Measurements from ENCODE around the gene B9D2. TPM values are rescaled to one million over a fixed set of nuclear protein-coding genes. Genes with fewer than 3 reads are reported as not detected.

Gene B9D2
- total RNA-seq, 2 donors from 2014 or later: 4.9 to 9.3 TPM

DNA sequence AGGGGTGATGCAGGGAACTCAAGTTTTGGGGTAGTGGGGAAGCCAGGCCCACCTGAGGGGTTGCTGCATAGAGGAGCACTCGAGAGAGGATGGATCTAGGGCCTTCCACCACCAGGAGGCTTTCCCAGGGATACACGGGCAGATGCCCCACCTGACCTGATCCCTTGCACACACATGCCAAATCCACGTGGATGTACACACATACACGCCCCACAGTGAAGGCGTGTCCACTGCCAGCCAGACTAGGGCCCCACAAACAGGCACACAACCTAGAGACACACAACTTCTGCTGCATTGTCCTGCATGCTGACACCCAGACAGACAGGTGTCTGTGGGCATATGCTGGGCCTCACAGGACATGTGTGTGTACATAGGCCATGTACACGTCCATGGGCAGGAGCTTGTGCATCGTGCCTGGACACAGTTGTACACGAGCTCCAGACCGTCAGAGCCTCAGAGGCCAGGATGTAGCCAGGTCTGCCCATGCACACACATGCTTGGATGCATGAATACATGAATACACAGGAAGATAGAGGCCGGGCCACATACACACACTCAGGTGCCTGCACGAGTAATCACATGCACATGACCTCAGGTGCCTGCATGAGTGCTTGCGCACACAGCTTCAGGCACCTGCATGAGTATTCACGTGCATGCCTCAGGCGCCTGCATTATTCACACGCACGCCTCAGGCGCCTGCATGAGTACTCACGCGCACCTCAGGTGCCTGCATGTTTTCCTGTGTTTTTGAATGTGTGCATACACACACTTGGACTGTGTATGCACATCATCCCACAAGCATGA is 45.1 kb downstream of the B9D2 start:
- H3K9me3 Mint-ChIP-seq: no peaks in the 10 kb centered on the region
- DNase-seq (ENCODE audit: low spot score) (no peak), ATAC-seq (no peak)
- H3K4me1 Mint-ChIP-seq (ENCODE audit: low read depth in 2 of 2): peaks cover 31 to 46% of the 10 kb centered on the region in 2 donors
- H3K27me3 Mint-ChIP-seq: no peaks in the 10 kb centered on the region
- no peak overlapping the region for H3K27ac Mint-ChIP-seq
- peaks cover 17% of the 10 kb centered on the region for H3K36me3 Mint-ChIP-seq
- H3K4me3 Mint-ChIP-seq: no peak overlapping the region

DNA sequence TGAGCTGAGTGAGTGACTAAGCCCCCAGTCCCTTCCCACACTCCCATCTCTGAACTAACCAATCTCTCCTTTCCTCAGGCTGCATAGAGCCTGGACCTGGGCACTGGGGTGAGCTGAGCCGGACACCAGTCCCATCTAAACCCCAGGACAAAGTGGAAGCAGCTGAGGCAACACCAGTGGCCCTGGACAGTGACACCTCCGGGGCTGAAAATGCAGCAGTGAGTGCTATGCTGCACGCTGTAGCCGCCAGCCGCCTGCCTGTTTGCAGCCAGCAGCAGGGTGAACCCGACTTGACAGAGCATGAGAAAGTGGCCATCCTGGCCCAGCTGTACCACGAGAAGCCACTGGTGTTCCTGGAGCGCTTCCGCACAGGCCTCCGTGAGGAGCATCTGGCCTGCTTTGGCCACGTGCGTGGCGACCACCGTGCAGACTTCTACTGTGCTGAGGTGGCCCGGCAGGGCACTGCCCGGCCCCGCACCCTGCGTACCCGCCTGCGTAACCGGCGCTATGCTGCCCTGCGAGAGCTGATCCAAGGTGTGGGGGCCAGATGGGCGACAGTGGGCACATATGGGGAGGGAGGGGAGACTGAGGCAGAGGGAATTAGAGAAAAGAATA is 47.5 kb downstream of the B9D2 start:
- no peak for DNase-seq (ENCODE audit: low spot score)
- no peak for ATAC-seq
- Mint-ChIP-seq H3K27me3 (no peaks in the 10 kb centered on the region), H3K4me1 (ENCODE audit: low read depth in 2 of 2) (peaks cover 40 to 43% of the 10 kb centered on the region in 2 donors), H3K4me3 (no peak overlapping the region), H3K27ac (peak overlapping the region; percentile 1 to 30), H3K9me3 (no peaks in the 10 kb centered on the region), H3K36me3 (peaks cover 25% of the 10 kb centered on the region)

DNA sequence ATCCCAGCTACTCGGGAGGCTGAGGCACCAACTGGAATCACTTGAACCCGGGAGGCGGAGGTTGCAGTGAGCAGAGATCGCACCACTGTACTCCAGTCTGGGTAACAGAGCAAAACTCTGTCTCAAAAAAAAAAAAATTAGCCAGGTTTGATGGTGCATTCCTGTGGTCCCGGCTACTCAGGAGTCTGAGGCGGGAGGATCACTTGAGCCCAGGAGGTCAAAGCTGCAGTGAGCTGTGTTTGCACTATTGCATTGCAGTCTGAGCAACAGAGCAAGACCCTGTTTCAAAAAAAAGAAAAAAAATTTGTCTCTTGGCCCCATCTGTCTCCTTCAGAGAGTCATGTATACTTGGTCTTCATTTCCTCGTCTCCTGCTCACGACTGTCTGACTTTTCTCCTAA is 52.3 kb downstream of the B9D2 start:
- peaks cover 57 to 71% of the 10 kb centered on the region in 2 donors for H3K4me1 Mint-ChIP-seq (ENCODE audit: low read depth in 2 of 2)
- H3K27ac Mint-ChIP-seq: peak overlapping the region; percentile 87 to 98
- no peak for DNase-seq (ENCODE audit: low spot score)
- H3K9me3 Mint-ChIP-seq: no peaks in the 10 kb centered on the region
- ATAC-seq: no peak
- H3K36me3 Mint-ChIP-seq: peaks cover 24% of the 10 kb centered on the region
- H3K27me3 Mint-ChIP-seq: no peaks in the 10 kb centered on the region
- peak overlapping the region; percentile 100 for H3K4me3 Mint-ChIP-seq

DNA sequence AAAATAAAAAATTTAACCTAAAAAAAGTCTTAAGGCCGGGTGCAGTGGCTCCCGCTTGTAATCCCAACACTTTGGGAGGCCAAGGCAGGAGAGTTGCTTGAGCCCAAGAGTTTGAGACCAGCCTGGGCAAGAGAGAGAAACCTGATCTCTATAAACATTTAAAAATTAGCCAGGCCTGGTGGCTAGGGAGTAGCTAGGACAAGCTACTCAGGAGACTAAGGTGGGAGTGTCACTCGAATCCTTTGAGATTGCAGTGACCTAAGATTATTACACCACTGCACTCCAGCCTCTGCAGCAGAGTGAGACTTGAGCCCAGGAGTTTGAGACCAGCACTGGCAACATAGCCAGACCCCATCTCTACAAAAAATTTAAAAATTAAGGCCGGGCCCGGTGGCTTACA is 52.9 kb downstream of the B9D2 start:
- H3K4me1 Mint-ChIP-seq (ENCODE audit: low read depth in 2 of 2): peaks cover 55 to 73% of the 10 kb centered on the region in 2 donors

DNA sequence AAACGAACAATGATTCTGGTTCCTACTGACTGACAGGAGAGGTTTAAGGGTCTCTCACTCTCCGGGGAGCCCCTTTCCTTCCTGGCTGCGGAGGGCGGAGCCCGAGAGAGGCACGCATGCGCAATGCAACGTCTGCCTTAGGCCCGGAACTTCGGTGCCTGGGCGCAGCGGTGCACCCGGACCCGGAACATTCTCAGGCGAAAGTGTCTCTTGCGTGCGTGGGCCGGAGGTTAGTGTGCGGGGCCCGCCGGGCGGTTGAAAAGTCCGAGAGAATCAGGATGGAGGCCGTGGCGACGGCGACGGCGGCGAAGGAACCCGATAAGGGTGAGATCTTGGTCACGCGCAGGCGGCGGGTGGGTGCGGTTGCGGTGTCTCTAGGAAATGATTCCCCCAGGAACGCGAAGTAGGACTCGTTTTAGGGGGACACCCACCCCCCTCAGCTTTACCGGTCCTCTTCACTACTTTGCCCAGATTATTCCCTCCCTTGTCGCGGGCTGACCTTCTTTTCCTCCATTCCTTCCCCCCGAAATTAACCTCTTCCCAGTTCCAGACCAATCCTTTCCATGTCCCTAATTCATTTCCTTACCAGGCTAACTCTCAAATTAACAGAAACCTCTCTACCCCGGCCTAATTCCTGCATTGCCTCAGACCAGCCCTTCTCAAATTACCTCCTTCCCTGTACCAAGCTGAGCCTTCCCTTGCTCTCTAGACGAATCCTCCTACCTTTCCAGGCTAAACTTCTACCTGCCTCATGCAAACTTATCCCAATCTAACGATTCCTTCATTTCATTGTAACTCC is 53.7 kb downstream of the B9D2 start, which contains the start of gene CCDC97:
Gene CCDC97 (plus strand): TSS at position 140 of the 799 bp plus-strand sequence. CDS start 139 bp downstream, at position 279.
- H3K4me1 Mint-ChIP-seq (ENCODE audit: low read depth in 2 of 2): peaks cover 57 to 75% of the 10 kb centered on the region in 2 donors
- peaks cover 25% of the 10 kb centered on the region for H3K36me3 Mint-ChIP-seq
- H3K9me3 Mint-ChIP-seq: no peaks in the 10 kb centered on the region
- DNase-seq (ENCODE audit: low spot score) (peak; percentile 93), ATAC-seq (peak; percentile 83 to 87)
- H3K27me3 Mint-ChIP-seq: no peaks in the 10 kb centered on the region
- H3K27ac Mint-ChIP-seq: peak within 1 kb of the TSS; percentile 87 to 98
- peak within 1 kb of the TSS; percentile 100 for H3K4me3 Mint-ChIP-seq

More for the DNA sequence above, 52.9 kb downstream of the B9D2 start:
- no peaks in the 10 kb centered on the region for H3K27me3 Mint-ChIP-seq
- peak overlapping the region; percentile 100 for H3K4me3 Mint-ChIP-seq
- H3K36me3 Mint-ChIP-seq: peaks cover 25% of the 10 kb centered on the region
- H3K9me3 Mint-ChIP-seq: no peaks in the 10 kb centered on the region
- no peak for ATAC-seq
- peak overlapping the region; percentile 87 to 98 for H3K27ac Mint-ChIP-seq
- DNase-seq (ENCODE audit: low spot score): no peak

- H3K27me3 Mint-ChIP-seq: no peaks in the 10 kb centered on the region
- ATAC-seq (no peak), DNase-seq (ENCODE audit: low spot score) (peak; percentile 53)
- H3K4me3 Mint-ChIP-seq: peak overlapping the region; percentile 100
- H3K36me3 Mint-ChIP-seq: peaks cover 25% of the 10 kb centered on the region
- peaks cover 63 to 81% of the 10 kb centered on the region in 2 donors for H3K4me1 Mint-ChIP-seq (ENCODE audit: low read depth in 2 of 2)
- H3K9me3 Mint-ChIP-seq: no peaks in the 10 kb centered on the region
- H3K27ac Mint-ChIP-seq: peak overlapping the region; percentile 87 to 98
Observed at GRCh38 chr19:41309180-41310032, 54.5 kb downstream of the B9D2 start.

- Mint-ChIP-seq H3K9me3 (no peaks in the 10 kb centered on the region), H3K27ac (peak overlapping the region; percentile 87 to 98), H3K27me3 (no peaks in the 10 kb centered on the region), H3K4me3 (peak overlapping the region; percentile 100), H3K36me3 (peaks cover 28% of the 10 kb centered on the region), H3K4me1 (ENCODE audit: low read depth in 2 of 2) (peaks cover 70 to 86% of the 10 kb centered on the region in 2 donors)
- ATAC-seq (peak; percentile 63 to 74), DNase-seq (ENCODE audit: low spot score) (peak; percentile 90)
Observed at GRCh38 chr19:41308450-41309179, 55.3 kb downstream of the B9D2 start.

- H3K27ac Mint-ChIP-seq: peak overlapping the region; percentile 87 to 98
- no peaks in the 10 kb centered on the region for H3K9me3 Mint-ChIP-seq
- DNase-seq (ENCODE audit: low spot score) (peak; percentile 54), ATAC-seq (peak in 1 of 2 donors; percentile 3)
- peak overlapping the region; percentile 100 for H3K4me3 Mint-ChIP-seq
- H3K4me1 Mint-ChIP-seq (ENCODE audit: low read depth in 2 of 2): peaks cover 68 to 85% of the 10 kb centered on the region in 2 donors
- peaks cover 22% of the 10 kb centered on the region for H3K36me3 Mint-ChIP-seq
- H3K27me3 Mint-ChIP-seq: no peaks in the 10 kb centered on the region
Observed at GRCh38 chr19:41307954-41308449, 55.9 kb downstream of the B9D2 start.

GRCh38 chr19:41307090-41307875 is 56.7 kb downstream of the B9D2 start:
- Mint-ChIP-seq H3K36me3 (peaks cover 27% of the 10 kb centered on the region), H3K9me3 (no peaks in the 10 kb centered on the region), H3K27me3 (no peaks in the 10 kb centered on the region), H3K27ac (peak overlapping the region; percentile 87 to 98), H3K4me1 (ENCODE audit: low read depth in 2 of 2) (peaks cover 69 to 85% of the 10 kb centered on the region in 2 donors), H3K4me3 (peak overlapping the region; percentile 100)
- DNase-seq (ENCODE audit: low spot score): peak; percentile 57
- ATAC-seq: peak in 1 of 2 donors; percentile 9

DNA sequence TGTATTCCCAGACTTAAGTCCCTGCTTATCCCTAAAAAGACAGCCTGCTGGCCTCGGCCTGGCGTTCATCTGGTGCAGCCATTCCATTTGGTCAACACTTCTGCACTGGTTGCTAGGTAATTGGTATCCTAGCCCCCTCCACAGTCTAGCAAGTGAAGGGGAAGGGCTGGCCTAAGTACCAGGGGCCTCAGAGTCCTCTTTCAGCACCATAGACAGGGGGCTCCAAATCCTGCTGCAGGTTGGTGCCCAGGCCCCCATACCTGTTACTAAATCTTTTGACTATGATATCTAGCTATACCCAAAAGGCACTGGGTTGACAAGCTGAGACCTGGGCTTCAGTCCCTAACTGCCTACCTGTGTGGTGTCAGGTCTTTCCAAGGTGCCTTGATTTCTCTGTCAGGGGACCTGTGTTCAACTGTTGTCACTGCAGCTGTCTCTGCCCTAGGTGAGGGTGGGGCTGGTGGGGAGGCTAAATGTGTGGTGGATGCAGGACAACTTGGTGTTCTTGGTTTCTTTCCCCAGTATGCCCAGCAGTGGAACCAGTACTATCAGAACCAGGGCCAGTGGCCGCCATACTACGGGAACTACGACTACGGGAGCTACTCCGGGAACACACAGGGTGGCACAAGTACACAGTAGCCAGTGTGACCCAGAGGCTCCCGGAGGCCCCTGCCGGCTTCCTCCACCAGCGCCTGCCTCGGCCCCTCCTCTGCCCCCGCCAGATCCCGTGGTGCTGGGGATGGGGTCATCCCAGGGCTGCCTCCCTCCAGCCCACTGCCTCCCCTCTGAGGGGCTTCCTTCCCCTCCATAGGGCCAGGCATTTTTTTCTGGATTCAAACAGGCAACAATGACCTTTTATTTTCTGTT is 57.8 kb downstream of the B9D2 start:
- no peak for ATAC-seq
- H3K36me3 Mint-ChIP-seq: peaks cover 36% of the 10 kb centered on the region
- H3K27ac Mint-ChIP-seq: peak overlapping the region; percentile 87 to 98
- DNase-seq (ENCODE audit: low spot score): no peak
- peaks cover 70 to 87% of the 10 kb centered on the region in 2 donors for H3K4me1 Mint-ChIP-seq (ENCODE audit: low read depth in 2 of 2)
- peak overlapping the region; percentile 100 for H3K4me3 Mint-ChIP-seq
- no peaks in the 10 kb centered on the region for H3K27me3 Mint-ChIP-seq
- H3K9me3 Mint-ChIP-seq: no peaks in the 10 kb centered on the region
